IMR-90 (cell line): ENCODE results near the gene BCAS1.

Source experiments
- BHLHE40 ChIP-seq: fragments of 150-350 bp; IDR thresholded peaks from 2 replicates; pipeline ENCODE4 v1.6.1; 2016; ENCODE audit warnings: mild to moderate bottlenecking, low read depth, low read length
- CEBPB ChIP-seq: IDR thresholded peaks from 2 replicates; pipeline ENCODE4 v1.6.1; 2012; ENCODE audit warnings: low read depth, low read length, improper control_type of control experiment
- CHD1 ChIP-seq: IDR thresholded peaks from 2 replicates; pipeline ENCODE4 v1.6.1; 2012; ENCODE audit warnings: low read depth, low read length, improper control_type of control experiment
- CTCF ChIP-seq: conservative IDR thresholded peaks from 2 replicates; pipeline ENCODE4 v1.5.1; 2012; ENCODE audit warnings: mild to moderate bottlenecking, low read depth, low read length, improper control_type of control experiment
- ELK1 ChIP-seq: fragments of 150-350 bp; IDR thresholded peaks from 2 replicates; pipeline ENCODE4 v1.6.1; 2016; ENCODE audit warnings: low read depth, mild to moderate bottlenecking, low read length, moderate library complexity, borderline replicate concordance
- MAFK ChIP-seq: IDR thresholded peaks from 2 replicates; pipeline ENCODE4 v1.6.1; 2012; ENCODE audit warnings: low read depth, low read length, improper control_type of control experiment
- MAZ ChIP-seq: IDR thresholded peaks from 2 replicates; pipeline ENCODE4 v1.6.1; 2012; ENCODE audit warnings: low read depth, mild to moderate bottlenecking, low read length, improper control_type of control experiment, moderate library complexity, borderline replicate concordance
- MXI1 ChIP-seq: IDR thresholded peaks from 2 replicates; pipeline ENCODE4 v1.6.1; 2012; ENCODE audit warnings: low read depth, mild to moderate bottlenecking, low read length, moderate library complexity, borderline replicate concordance
- NFE2L2 ChIP-seq: fragments of 150-350 bp; IDR thresholded peaks from 2 replicates; pipeline ENCODE4 v1.6.1; 2016; ENCODE audit warnings: low read depth, mild to moderate bottlenecking, low read length
- POLR2A ChIP-seq: IDR thresholded peaks from 2 replicates; pipeline ENCODE4 v1.6.1; 2012; ENCODE audit warnings: mild to moderate bottlenecking, low read depth, low read length
- RAD21 ChIP-seq: IDR thresholded peaks from 2 replicates; pipeline ENCODE4 v1.6.1; 2012; ENCODE audit warnings: low read length, improper control_type of control experiment
- RCOR1 ChIP-seq: IDR thresholded peaks from 2 replicates; pipeline ENCODE4 v1.6.1; 2012; ENCODE audit warnings: mild to moderate bottlenecking, low read length, improper control_type of control experiment; ENCODE audit not compliant: insufficient replicate concordance
- RFX5 ChIP-seq: IDR thresholded peaks from 2 replicates; pipeline ENCODE4 v1.8.0; 2012; ENCODE audit warnings: low read depth, mild to moderate bottlenecking, low read length, moderate library complexity
- USF2 ChIP-seq: fragments of 150-350 bp; IDR thresholded peaks from 2 replicates; pipeline ENCODE4 v1.6.1; 2017; ENCODE audit warnings: mild to moderate bottlenecking, antibody characterized with exemption, low read length, low read depth

GRCh38 chr20:54088430-54088829 is 18.0 kb upstream of the BCAS1 start:
- TF ChIP-seq CTCF, result no peak
- no peak for TF ChIP-seq ELK1
- no peak for TF ChIP-seq POLR2A
- no peak for TF ChIP-seq CHD1
- no peak for TF ChIP-seq CEBPB
- no peak for TF ChIP-seq MAZ
- no peak for TF ChIP-seq BHLHE40
- no peak for TF ChIP-seq RAD21
- TF ChIP-seq RFX5, result no peak
- TF ChIP-seq MAFK, result no peak
- TF ChIP-seq USF2, result no peak
- TF ChIP-seq RCOR1, result no peak
- no peak for TF ChIP-seq MXI1
- no peak for TF ChIP-seq NFE2L2
